ENCODE results near the gene KIF18B.
A peak's percentile ranks its signal among the peaks of the same experiment; 100 is the strongest.

The KIF18B gene

GRCh38 chr17:44905006-44906000, 42.3 kb downstream of the KIF18B start:
- no peak for DNase-seq (ENCODE audit: low read depth, low spot score)

- DNase-seq (ENCODE audit: low read depth, low spot score), result no peak
These were observed 43.3 kb downstream of the KIF18B start for GRCh38 chr17:44904001-44904984.

- DNase-seq (ENCODE audit: low read depth, low spot score), result no peak
These were observed 44.4 kb downstream of the KIF18B start for GRCh38 chr17:44903012-44903685.

GRCh38 chr17:44902135-44902760, 45.3 kb downstream of the KIF18B start:
- no peak for DNase-seq (ENCODE audit: low read depth, low spot score)

- DNase-seq (ENCODE audit: low read depth, low spot score), result no peak
These were observed 46.1 kb downstream of the KIF18B start for GRCh38 chr17:44901411-44901921.

- peak; percentile 88 for DNase-seq (ENCODE audit: low read depth, low spot score)
These were observed 46.7 kb downstream of the KIF18B start for GRCh38 chr17:44900894-44901293.

- DNase-seq (ENCODE audit: low read depth, low spot score), result peak; percentile 70
These were observed 48.3 kb downstream of the KIF18B start, which contains the start of gene EFTUD2 for GRCh38 chr17:44899074-44899782. Gene EFTUD2, minus strand, starts transcription at chr17:44899445. Its CDS starts 4,924 bp downstream, at chr17:44894521.

- DNase-seq (ENCODE audit: low read depth, low spot score), result no peak
These were observed 48.9 kb downstream of the KIF18B start for GRCh38 chr17:44898768-44899073.

- DNase-seq (ENCODE audit: low read depth, low spot score), result no peak
These were observed 52.9 kb downstream of the KIF18B start for GRCh38 chr17:44894642-44895041.

GRCh38 chr17:44892250-44892649, 55.3 kb downstream of the KIF18B start:
- no peak for DNase-seq (ENCODE audit: low read depth, low spot score)

- DNase-seq (ENCODE audit: low read depth, low spot score), result no peak
These were observed 58.6 kb downstream of the KIF18B start for GRCh38 chr17:44889003-44889402.

- no peak for DNase-seq (ENCODE audit: low read depth, low spot score)
These were observed 59.3 kb downstream of the KIF18B start for GRCh38 chr17:44887971-44888954.

- DNase-seq (ENCODE audit: low read depth, low spot score), result no peak
These were observed 60.6 kb downstream of the KIF18B start for GRCh38 chr17:44887016-44887415.

GRCh38 chr17:44884941-44885340, 62.6 kb downstream of the KIF18B start:
- no peak for DNase-seq (ENCODE audit: low read depth, low spot score)

GRCh38 chr17:44881145-44881544, 66.4 kb downstream of the KIF18B start:
- DNase-seq (ENCODE audit: low read depth, low spot score), result no peak

- DNase-seq (ENCODE audit: low read depth, low spot score), result no peak
These were observed 67.5 kb downstream of the KIF18B start for GRCh38 chr17:44880062-44880461.

- no peak for DNase-seq (ENCODE audit: low read depth, low spot score)
These were observed 68.2 kb downstream of the KIF18B start for GRCh38 chr17:44879376-44879775.

- DNase-seq (ENCODE audit: low read depth, low spot score), result no peak
These were observed 68.8 kb downstream of the KIF18B start for GRCh38 chr17:44878627-44879221.

- no peak for DNase-seq (ENCODE audit: low read depth, low spot score)
These were observed 70.5 kb downstream of the KIF18B start for GRCh38 chr17:44877121-44877520.

All from smooth muscle cell of the brain vasculature (primary cell).